ENCODE measurements around the gene ULK3.

Gene ULK3

DNA sequence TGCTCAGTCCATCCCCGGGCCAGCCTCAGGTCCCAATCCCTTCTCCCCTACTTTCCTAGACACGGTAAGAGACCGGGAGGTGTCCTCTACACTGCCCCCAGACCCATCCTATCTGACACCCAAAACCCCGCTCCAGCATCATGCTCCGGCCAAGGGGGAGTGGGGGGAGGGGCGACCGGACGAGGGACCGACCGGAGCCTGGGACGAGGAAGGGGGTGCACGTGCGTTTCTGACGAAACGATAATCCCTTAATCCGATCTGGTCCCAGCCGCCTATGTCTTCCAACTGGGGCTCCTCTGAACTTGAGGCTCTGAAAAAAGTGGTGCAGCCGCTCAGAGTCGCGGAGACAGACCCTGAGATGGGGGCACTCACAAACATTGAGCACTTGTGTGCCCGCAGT, 16.0 kb downstream of the ULK3 start:
- no peaks in the 10 kb centered on the region for H3K9me3 ChIP-seq (ENCODE audit: severe bottlenecking)
- H3K27ac ChIP-seq = peak overlapping the region; percentile 79
- TF ChIP-seq, protein P1, sequence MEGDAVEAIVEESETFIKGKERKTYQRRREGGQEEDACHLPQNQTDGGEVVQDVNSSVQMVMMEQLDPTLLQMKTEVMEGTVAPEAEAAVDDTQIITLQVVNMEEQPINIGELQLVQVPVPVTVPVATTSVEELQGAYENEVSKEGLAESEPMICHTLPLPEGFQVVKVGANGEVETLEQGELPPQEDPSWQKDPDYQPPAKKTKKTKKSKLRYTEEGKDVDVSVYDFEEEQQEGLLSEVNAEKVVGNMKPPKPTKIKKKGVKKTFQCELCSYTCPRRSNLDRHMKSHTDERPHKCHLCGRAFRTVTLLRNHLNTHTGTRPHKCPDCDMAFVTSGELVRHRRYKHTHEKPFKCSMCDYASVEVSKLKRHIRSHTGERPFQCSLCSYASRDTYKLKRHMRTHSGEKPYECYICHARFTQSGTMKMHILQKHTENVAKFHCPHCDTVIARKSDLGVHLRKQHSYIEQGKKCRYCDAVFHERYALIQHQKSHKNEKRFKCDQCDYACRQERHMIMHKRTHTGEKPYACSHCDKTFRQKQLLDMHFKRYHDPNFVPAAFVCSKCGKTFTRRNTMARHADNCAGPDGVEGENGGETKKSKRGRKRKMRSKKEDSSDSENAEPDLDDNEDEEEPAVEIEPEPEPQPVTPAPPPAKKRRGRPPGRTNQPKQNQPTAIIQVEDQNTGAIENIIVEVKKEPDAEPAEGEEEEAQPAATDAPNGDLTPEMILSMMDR (IDR thresholded peaks at IDR 0.05; ENCODE audit: low read depth, low read length) = no peak
- peak overlapping the region; percentile 30 for H3K4me3 ChIP-seq (ENCODE audit: low read depth, low read length)
- no peaks in the 10 kb centered on the region for H3K36me3 ChIP-seq
- no peaks in the 10 kb centered on the region for H3K27me3 ChIP-seq (ENCODE audit: insufficient read depth, low read depth, severe bottlenecking)
- DNase-seq = peak; percentile 87

GRCh38 chr15:74826364-74826819, 16.6 kb downstream of the ULK3 start, which contains the start of gene CPLX3:
Gene CPLX3, plus strand, starts transcription at chr15:74826627. Its CDS starts 77 bp downstream, at chr15:74826704.
- Histone ChIP-seq H3K36me3 (no peaks in the 10 kb centered on the region), H3K27me3 (ENCODE audit: insufficient read depth, low read depth, severe bottlenecking) (no peaks in the 10 kb centered on the region), H3K4me3 (ENCODE audit: low read depth, low read length) (peak within 1 kb of the TSS; percentile 30), H3K27ac (peak within 1 kb of the TSS; percentile 79), H3K9me3 (ENCODE audit: severe bottlenecking) (no peaks in the 10 kb centered on the region)
- DNase-seq = no peak
- TF ChIP-seq, protein P1 (IDR thresholded peaks at IDR 0.05; ENCODE audit: low read depth, low read length) = no peak

DNA sequence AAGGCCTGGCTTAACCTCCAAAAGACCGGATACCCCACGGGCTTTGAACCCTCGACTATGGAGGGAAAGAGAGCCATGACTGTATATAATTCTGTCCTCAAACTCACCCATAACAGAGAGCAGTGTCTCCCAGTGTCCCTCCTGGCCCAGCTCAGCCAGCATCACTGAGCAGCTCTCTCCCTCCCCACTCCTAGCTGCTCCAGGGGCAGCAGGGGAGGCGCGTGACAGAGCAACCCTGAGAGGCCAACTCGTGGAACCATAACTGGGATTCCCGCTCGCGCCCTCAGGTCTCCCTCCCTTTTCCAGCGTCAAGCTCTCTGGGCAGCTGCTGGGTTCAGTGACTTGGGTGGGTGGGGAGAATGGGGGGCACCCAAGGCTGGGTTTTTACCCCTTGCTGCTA, 17.1 kb downstream of the ULK3 start:
- no peak for DNase-seq
- H3K36me3 ChIP-seq = no peaks in the 10 kb centered on the region
- TF ChIP-seq, protein P1 (IDR thresholded peaks at IDR 0.05; ENCODE audit: low read depth, low read length) = no peak
- no peak overlapping the region for H3K4me3 ChIP-seq (ENCODE audit: low read depth, low read length)
- peak overlapping the region; percentile 28 for H3K27ac ChIP-seq
- no peaks in the 10 kb centered on the region for H3K27me3 ChIP-seq (ENCODE audit: insufficient read depth, low read depth, severe bottlenecking)
- H3K9me3 ChIP-seq (ENCODE audit: severe bottlenecking) = no peaks in the 10 kb centered on the region

GRCh38 chr15:74824976-74825375, 18.0 kb downstream of the ULK3 start:
- H3K27ac ChIP-seq = peak overlapping the region; percentile 16; the same call in 1 of the 2 replicates
- no peak overlapping the region for H3K4me3 ChIP-seq (ENCODE audit: low read depth, low read length)
- H3K27me3 ChIP-seq (ENCODE audit: insufficient read depth, low read depth, severe bottlenecking) = no peaks in the 10 kb centered on the region
- no peaks in the 10 kb centered on the region for H3K36me3 ChIP-seq
- TF ChIP-seq, protein P1 (IDR thresholded peaks at IDR 0.05; ENCODE audit: low read depth, low read length) = no peak
- DNase-seq = no peak
- H3K9me3 ChIP-seq (ENCODE audit: severe bottlenecking) = no peaks in the 10 kb centered on the region

GRCh38 chr15:74823324-74823723, 19.6 kb downstream of the ULK3 start:
- DNase-seq = no peak
- H3K4me3 ChIP-seq (ENCODE audit: low read depth, low read length) = no peak overlapping the region
- H3K36me3 ChIP-seq = no peaks in the 10 kb centered on the region
- H3K27me3 ChIP-seq (ENCODE audit: insufficient read depth, low read depth, severe bottlenecking) = no peaks in the 10 kb centered on the region
- H3K9me3 ChIP-seq (ENCODE audit: severe bottlenecking) = no peaks in the 10 kb centered on the region
- TF ChIP-seq, protein P1 (IDR thresholded peaks at IDR 0.05; ENCODE audit: low read depth, low read length) = no peak
- no peak overlapping the region for H3K27ac ChIP-seq

DNA sequence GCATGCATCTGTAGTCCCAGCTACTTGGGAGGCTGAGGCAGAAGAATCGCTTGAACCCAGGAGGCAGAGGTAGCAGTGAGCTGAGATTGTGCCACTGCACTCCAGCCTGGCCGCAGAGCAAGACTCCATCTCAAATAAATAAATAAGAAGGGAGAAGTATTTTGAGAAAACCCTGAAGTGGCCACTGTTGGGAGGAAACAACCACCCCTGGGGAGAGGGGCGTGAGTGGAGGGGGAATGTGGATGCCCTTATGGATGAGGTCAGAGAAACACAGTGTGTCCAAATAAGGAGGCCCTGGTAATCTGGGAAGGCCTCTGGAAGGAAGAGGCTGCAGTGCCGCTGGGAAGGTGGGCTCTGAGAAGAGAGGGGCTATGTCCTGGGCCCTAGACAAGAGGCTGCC, 20.7 kb downstream of the ULK3 start:
- TF ChIP-seq, protein P1 (IDR thresholded peaks at IDR 0.05; ENCODE audit: low read depth, low read length) = no peak
- H3K4me3 ChIP-seq (ENCODE audit: low read depth, low read length) = no peak overlapping the region
- peak overlapping the region; percentile 56 for H3K27ac ChIP-seq
- no peaks in the 10 kb centered on the region for H3K27me3 ChIP-seq (ENCODE audit: insufficient read depth, low read depth, severe bottlenecking)
- no peaks in the 10 kb centered on the region for H3K9me3 ChIP-seq (ENCODE audit: severe bottlenecking)
- H3K36me3 ChIP-seq = no peaks in the 10 kb centered on the region
- DNase-seq = no peak
